Measurements from ENCODE around the gene IGFBP4.

IGFBP4 gene

DNA sequence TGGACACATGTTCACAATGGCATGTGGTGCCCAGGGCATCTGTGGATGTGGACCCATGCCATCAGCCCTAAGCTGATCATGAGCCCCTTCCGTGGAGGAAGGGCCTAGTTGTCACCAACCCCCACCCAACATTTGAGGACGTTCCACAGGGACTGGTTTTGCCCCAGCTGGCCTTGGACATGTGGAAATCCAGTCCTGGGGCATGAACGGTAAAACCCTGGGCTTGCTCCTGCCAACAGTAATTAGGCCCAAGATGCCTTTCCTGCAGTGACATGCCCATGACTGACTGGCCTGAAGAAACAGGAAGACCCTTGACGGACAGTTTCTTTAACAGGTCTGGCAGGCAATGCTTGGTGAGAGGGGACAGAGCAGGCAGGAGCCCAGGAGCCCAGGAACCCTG lies 50.4 kb downstream of the IGFBP4 start:
- DNase-seq, result no peak

- DNase-seq, result no peak
Observed at GRCh38 chr17:40495140-40495539, 51.9 kb downstream of the IGFBP4 start.

GRCh38 chr17:40496170-40496569 lies 52.9 kb downstream of the IGFBP4 start:
- no peak for DNase-seq

GRCh38 chr17:40496634-40497420 lies 53.6 kb downstream of the IGFBP4 start:
- no peak for DNase-seq

DNA sequence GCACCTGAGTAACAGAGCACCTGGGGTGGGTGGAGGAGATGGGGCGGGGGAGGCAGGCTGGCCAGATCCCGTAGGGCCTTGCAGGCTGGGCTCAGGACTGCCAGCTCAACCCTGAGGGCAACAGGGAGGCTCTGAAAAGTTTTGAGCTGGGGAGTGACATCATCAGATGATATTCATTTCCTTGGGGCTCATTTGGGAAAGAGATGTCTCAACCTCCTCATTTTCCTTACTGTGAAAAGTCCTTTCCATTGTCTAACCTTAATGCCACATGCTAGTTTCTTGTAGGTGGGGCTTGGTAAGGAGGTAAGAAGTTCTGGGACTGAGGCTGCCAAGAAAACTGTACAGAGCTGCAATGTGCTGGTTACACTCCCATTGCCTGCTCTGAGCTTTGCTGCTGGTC lies 54.4 kb downstream of the IGFBP4 start:
- DNase-seq, result no peak

- DNase-seq, result no peak
Observed at GRCh38 chr17:40498281-40499084, 55.2 kb downstream of the IGFBP4 start.

DNA sequence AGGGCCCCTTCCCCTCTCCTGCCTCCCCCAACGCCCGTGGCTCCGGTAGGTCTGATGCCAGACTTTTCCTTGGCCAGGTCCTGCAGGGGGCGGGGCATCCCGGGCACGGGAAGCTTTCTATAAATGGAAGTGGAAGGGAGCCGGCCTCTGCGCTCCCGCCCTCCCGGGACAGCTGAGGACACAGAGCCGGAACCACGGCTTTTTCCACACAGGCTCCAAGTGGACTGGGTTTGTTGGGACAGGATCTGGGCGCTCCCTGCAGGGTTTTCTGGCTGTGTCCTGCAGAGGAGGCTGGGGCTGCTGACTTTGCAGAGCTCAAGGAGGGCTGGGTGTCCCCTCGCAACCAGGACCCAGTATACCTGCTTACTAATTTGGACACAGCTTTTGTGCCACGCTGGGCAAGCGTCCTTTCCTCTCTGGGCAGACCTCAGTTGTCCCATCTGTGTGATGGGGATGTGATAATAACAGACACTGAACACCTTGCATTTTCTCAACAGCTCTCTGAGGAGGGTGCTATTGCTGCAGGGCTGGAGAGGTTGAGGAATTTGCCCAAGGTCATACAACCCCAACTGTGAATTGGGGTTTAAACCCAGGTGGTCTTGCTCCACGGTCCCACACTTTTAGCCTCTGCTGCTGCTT lies 56.4 kb downstream of the IGFBP4 start:
- no peak for DNase-seq

DNA sequence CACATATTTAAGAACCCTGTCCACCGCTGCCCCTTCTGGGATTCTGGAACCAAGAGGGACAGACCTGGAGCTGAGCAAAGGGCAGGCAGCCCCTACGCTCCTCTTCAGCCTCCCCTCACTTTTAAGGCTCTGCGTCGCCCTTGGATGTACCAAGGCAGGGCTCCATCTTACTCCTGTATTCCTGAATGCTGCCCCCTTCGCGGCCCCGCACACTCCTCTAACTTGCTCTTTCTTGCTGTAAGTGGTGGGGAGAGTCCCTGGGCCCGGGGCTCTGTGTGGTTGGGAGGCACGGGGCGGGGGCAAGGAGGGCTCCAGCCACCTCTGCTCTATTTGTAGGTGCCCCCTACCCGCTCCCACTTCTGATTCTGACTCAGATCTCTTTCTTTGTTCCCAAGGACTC lies 56.9 kb downstream of the IGFBP4 start:
- DNase-seq, result no peak

GRCh38 chr17:40500709-40501108 lies 57.5 kb downstream of the IGFBP4 start:
- DNase-seq, result no peak

GRCh38 chr17:40501499-40501911 lies 58.3 kb downstream of the IGFBP4 start, which contains the start of gene TNS4:
Gene TNS4, minus strand, starts transcription at chr17:40501623. Its CDS starts 5,198 bp downstream, at chr17:40496425.
- no peak for DNase-seq

GRCh38 chr17:40502716-40503115 lies 59.5 kb downstream of the IGFBP4 start:
- DNase-seq, result no peak

GRCh38 chr17:40503154-40503553 lies 59.9 kb downstream of the IGFBP4 start:
- no peak for DNase-seq

DNA sequence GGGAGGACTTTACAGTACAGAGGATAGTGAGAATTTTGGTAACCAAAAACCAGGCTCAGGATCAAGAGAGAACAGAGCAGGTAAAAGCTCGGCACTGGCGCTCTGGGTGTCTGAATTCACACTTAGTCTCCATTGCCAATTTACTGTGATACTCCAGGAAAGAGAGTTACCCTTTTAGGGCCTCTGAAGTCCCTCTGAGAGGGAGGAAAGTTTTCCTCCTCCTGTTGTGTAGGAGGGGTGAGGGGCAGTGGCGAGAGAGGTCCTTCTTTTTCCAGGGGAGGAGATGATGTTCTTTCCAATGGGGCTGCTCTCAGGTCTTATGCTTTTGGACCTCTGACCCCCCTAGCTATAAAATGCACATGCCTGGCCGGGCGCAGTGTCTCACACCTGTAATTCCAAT lies 63.5 kb downstream of the IGFBP4 start:
- DNase-seq, result no peak

Measured in activated effector memory CD4-positive, alpha-beta T cell treated with anti-CD3 and anti-CD28 coated beads, Interleukin-2, amount 50 U/mL, for 16 hours (primary cell).